Bronchial epithelial cell (primary cell): ENCODE data around the gene SPAG9. TPM values are rescaled to one million over a fixed set of nuclear protein-coding genes. Genes with fewer than 3 reads are reported as not detected.

Experiments used
- DNase-seq: peaks from one replicate; pipeline ENCODE4 v3.0.0-alpha.2; 2010; ENCODE audit warnings: low read depth
- FAIRE-seq: peaks from 2 replicates; lab custom pipeline; 2011; peaks lifted over from hg19 to GRCh38; lab: Jason Lieb, UNC
- H3K27me3 ChIP-seq: 2 replicates; pipeline ENCODE4 v1.5.1; 2011; ENCODE audit warnings: low read length; ENCODE audit not compliant: control insufficient read depth, insufficient read depth
- H3K36me3 ChIP-seq: 2 replicates; pipeline ENCODE4 v1.5.1; 2011; ENCODE audit warnings: low read length; ENCODE audit not compliant: control insufficient read depth, insufficient read depth
- H3K4me3 ChIP-seq: 2 replicates; pipeline ENCODE4 v1.5.1; 2011; ENCODE audit warnings: mild to moderate bottlenecking, low read depth, low read length, control low read depth
- total RNA-seq: library from RNA; depleted of rRNA; stranded (reverse); fragments of >200 nt; gene quantifications from 2 replicates; pipeline ENCODE4 v1.2.1, GENCODE V29; 2014
- TF ChIP-seq, protein P1 (sequence below): IDR thresholded peaks from 2 replicates; pipeline ENCODE4 v1.5.1; 2011; ENCODE audit warnings: mild to moderate bottlenecking, moderate library complexity, low read length, control low read depth, inconsistent platforms; ENCODE audit not compliant: insufficient read depth, severe bottlenecking

SPAG9 gene
- total RNA-seq, 1 donor from 2014 or later, result 85.0 TPM

DNA sequence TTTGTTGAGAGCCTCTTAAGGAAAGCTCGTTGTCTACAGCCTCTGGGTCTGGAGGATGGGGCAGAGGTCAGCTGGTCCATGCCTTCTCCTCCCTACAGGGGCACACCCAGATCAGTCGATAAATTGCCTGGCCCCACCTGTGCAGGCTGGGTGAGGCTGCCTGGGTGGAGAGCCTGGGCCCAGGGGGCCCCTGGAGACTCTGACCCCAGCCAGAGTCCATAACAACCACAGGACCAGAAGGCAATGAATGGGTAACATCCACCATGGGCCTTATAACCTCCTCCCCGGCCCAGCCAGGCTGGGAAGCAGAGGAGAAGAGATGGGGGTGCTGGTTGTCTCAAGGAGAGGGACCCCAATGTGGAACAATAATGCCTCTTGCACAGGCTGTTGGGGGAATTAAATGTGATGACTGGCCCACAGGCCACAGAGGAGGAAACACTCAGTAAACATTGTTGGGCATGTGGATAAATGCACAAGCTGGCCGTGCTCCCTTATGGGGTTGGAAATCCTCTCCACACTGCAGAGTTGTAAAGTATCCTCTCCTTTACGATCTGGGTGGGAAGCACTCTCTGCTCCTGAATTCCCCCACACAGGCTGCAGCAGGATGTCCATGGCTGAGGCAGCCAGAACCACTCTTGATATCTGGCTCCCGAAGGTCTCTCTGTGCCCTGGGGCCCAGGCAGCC is 197.8 kb downstream of the SPAG9 start:
- no peaks in the 10 kb centered on the region for H3K36me3 ChIP-seq
- no peaks in the 10 kb centered on the region for H3K27me3 ChIP-seq
- DNase-seq (no peak), FAIRE-seq (no peak)
- H3K4me3 ChIP-seq, result no peak overlapping the region
- TF ChIP-seq, protein P1, sequence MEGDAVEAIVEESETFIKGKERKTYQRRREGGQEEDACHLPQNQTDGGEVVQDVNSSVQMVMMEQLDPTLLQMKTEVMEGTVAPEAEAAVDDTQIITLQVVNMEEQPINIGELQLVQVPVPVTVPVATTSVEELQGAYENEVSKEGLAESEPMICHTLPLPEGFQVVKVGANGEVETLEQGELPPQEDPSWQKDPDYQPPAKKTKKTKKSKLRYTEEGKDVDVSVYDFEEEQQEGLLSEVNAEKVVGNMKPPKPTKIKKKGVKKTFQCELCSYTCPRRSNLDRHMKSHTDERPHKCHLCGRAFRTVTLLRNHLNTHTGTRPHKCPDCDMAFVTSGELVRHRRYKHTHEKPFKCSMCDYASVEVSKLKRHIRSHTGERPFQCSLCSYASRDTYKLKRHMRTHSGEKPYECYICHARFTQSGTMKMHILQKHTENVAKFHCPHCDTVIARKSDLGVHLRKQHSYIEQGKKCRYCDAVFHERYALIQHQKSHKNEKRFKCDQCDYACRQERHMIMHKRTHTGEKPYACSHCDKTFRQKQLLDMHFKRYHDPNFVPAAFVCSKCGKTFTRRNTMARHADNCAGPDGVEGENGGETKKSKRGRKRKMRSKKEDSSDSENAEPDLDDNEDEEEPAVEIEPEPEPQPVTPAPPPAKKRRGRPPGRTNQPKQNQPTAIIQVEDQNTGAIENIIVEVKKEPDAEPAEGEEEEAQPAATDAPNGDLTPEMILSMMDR, result no peak

DNA sequence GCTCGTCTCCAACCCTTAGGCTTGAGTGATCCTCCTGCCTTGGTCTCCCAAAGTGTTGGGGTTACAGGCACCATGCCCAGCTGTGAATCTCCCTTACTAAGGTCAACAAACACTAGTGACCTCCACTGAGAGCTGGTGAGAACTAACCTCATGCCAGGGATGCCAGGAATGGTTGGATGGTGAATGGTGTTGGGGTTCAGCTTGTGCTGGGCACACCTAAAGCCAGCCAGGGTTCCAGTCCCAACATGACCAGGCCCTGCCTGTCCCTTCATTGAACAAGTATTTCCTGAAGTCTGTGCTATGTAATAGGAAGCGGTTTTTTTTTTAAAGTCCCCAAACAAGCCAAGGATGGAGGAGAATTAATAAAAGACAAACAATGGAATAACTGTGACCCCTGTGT is 198.6 kb downstream of the SPAG9 start:
- no peaks in the 10 kb centered on the region for H3K36me3 ChIP-seq
- DNase-seq (peak; percentile 91), FAIRE-seq (no peak)
- H3K4me3 ChIP-seq, result no peak overlapping the region
- TF ChIP-seq, protein P1, result no peak
- no peaks in the 10 kb centered on the region for H3K27me3 ChIP-seq

GRCh38 chr17:50920891-50921586 is 199.6 kb downstream of the SPAG9 start:
- H3K36me3 ChIP-seq, result no peaks in the 10 kb centered on the region
- no peaks in the 10 kb centered on the region for H3K27me3 ChIP-seq
- TF ChIP-seq, protein P1, result no peak
- H3K4me3 ChIP-seq, result no peak overlapping the region
- no peak for FAIRE-seq
- no peak for DNase-seq

DNA sequence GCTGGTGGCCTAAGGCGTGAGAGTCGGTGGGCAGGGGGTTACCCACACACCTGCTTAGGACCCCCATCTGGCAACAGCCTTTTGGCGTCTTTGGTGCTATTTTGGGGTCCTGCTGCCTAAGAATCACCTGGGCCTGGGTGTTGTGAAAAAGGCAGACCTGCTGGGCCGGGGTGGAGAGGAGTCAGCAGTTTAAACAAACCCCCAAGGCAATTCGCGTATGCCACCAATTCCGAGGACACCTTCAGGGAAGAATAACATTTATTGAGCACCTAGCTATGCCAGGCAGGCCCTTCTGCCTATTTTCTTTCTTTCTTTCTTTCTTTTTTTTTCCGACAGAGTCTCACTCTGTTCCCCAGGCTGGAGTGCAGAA is 200.6 kb downstream of the SPAG9 start:
- FAIRE-seq, result no peak
- TF ChIP-seq, protein P1, result no peak
- no peaks in the 10 kb centered on the region for H3K27me3 ChIP-seq

DNA sequence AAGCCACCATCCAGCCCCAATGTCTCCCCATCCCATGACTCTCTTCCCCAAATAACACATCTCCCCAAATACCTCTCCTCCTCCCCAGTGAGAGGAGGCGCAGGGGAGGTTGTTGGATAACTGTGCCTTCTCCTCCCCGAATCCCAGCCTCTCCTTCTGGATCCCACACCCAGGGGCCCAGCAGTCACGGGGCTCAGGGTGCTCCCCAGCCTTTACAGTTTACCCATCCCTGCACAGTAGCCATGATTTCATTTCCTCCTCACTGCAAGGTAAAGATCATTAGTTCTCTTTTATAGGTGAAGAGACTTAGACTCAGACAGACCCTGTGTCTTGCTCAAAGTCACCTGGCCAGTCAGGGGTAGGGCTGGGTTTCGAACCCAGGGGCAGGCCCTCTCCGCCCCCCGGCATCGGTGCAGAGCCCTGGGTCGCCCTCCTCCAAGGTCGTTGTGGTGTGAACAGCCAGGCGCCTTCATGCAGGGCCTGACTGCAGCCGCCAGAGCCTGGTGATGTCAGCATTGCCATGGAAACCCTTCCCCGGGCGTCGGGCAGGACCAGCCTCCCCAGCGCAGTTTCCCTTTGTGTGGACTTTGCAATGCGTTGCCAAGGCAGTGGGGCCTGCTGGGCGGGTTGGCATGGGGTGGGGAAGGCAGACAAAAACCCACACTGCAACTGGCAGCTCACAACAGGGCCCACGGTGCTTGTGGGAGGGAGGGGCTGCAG is 201.2 kb downstream of the SPAG9 start:
- FAIRE-seq, result no peak
- TF ChIP-seq, protein P1, result no peak
- H3K27me3 ChIP-seq, result no peaks in the 10 kb centered on the region
- H3K36me3 ChIP-seq, result no peaks in the 10 kb centered on the region
- DNase-seq, result peak; percentile 93
- no peak overlapping the region for H3K4me3 ChIP-seq

More for the DNA sequence above, 200.6 kb downstream of the SPAG9 start:
- no peaks in the 10 kb centered on the region for H3K36me3 ChIP-seq
- H3K4me3 ChIP-seq, result no peak overlapping the region
- DNase-seq, result peak; percentile 39
